ENCODE results near the gene CAMSAP1.

The CAMSAP1 gene

DNA sequence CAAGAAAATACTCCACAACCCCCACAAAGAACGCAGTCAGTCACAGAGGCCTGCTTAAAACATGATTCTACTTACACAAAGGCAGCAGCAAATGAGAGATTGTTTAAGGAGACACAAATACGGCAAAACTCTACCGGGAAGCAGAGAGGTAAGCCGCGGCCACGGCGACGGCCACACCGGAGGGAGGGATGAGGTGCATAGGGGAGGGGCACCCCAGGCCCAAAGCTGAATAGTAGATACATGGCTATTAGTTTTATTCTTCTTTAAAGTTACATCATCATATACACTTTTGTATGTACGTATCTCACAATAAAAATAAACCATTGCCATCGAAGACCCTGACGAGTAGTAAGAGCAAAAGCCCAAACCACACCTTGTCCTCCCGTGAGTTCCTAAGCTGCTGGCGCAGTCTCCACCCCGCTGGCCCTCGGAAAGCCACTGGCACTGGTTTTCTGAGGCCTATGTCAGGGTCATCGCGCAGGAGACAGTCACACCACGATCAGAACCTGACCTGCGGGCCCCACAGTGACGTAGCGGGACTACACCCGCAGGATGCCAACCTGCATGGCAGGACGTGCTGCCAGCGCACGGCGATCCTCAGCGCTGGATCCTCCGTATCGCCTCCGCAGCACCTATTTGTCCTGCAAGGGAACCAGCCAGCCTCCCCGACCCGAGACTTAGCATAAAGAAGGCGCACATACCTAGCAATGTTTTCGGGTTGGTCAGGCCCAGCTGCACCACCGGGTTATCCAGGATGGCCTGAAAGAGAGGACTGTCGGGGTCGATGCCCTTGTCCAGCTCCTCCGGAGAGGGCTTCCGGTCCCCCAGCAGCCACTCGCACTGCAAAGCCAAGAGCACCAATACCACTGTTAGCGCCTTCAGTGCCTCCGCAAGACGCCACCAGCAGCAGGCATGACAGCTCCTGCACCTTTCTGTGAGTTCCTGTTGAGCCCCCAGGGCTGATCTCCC, 30.5 kb upstream of the CAMSAP1 start:
- FAIRE-seq: no peak

DNA sequence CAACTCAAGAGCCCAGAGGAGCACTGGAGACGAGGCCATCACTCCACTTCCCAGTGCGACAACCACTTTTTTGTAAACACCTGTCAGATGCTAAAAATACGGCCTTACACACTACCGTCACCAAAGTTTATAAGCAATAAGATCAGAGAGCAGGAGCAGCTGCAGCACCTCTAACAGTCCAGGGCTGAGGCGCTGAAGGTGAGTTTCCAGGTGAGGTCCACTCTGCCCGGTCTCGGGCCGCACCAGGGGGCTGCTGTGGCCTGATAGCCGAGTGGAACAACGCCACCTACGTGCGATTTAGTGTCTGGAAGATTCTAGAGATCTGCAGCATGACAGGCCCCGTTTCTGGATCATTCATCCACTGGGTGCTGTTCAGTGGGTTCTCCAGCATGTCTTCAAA, 25.8 kb upstream of the CAMSAP1 start:
- FAIRE-seq: no peak

GRCh38 chr9:135932656-135933055, 25.3 kb upstream of the CAMSAP1 start:
- FAIRE-seq: no peak

DNA sequence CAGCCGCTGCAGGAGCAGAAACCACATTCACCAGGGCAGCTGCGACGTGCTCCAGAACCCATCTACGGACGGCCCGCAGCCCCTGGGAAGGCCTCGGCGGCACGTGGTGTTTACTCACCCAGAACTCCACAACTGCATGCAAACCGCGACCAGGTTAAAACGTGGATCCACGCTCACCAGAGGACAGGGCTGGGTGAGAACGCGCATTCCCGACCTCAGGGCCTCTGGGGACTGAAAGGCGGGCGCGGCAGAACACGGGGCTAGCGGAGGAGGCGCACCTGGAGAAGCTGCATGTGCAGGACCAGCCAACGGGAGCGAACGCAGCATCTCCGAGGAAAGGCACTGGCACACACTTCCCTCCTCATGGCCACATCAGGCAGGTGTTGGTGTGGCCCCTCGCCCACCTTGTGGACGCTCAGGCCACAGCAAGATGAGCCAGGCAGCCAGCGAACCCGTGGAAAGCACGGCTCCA, 24.0 kb upstream of the CAMSAP1 start:
- FAIRE-seq: no peak

- no peak for FAIRE-seq
Measured at GRCh38 chr9:135930446-135931345, 23.4 kb upstream of the CAMSAP1 start.

GRCh38 chr9:135929656-135930445, 22.5 kb upstream of the CAMSAP1 start:
- FAIRE-seq: no peak

DNA sequence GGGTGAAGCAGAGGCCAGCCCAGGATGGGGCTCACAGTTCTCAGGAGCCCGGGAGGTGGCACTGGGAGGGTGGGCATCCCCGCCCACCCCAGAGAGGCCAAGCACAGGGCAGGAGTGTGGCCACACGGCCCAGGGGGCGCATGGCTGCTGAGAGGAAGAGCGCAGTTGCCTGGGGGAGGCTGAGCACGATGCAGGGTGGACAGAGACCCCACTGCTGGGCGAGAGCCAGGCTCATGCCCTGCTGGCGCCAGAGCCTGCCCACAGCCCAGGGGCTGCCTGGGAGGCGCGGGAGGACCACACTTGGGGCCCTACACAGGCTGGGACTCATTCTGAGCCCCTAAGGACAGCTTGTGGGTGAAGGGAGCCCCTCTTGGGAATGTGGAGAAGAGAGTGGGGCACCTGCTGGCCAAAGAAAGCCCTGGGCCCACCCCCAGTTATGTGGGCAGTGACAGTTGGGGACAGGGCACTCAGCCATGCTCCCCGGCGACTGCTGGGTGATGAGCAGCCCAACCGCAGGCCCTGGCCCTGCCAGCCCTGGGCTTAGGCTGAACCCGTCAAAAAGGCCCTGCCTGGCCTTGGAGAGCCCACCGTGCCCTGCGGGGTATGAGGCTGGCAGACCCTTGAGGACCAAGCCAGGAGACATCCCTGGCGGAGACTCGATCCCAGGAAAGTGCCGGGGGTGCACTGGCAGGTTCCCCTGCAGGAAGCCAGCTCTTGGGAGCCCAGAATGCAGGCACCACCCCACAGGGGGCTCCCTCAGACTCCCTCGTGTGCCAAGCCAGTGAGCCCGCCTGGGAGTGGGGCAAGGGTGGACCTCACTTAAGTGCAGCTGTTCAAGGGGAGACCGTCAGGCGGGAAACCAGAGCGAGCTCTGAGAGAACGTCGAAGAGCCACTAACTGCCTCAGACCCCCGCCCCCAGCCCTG, 21.6 kb upstream of the CAMSAP1 start:
- FAIRE-seq: no peak

GRCh38 chr9:135928074-135928730, 20.9 kb upstream of the CAMSAP1 start:
- no peak for FAIRE-seq

DNA sequence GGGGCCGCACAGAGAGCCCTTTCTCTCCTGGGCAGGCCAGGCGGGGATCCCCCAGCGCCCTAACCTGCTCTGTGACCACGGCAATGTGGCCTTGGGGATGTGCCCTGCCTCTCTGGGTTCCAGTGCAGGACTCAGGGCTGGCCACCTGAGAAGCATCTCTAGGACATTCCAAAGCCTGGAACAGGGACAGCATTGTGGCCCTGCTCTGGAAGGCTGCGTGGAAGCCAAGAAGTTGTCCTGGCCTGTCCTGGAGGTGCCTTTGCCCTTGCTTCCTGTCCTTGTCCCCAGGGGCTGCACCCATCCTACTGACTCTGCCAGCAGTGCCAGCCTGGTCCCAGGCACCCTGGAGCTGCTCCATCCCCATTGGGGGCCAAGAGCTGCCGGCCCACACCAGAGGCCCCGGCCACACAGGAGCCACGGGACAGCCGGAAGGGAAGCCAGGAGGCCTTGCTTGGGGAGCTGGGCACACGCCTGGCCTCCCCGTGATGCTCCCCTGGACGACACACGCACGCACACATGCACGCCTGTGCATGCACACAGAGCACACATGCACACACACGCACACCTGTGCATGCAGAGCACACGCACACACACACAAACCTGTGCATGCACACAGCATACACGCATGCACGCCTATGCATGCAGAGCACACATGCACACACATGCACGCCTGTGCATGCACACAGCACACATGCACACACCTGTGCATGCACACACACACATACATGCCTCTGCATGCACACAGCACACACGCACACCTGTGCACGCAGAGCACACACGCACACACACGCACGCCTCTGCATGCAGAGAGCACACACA, 20.1 kb upstream of the CAMSAP1 start:
- no peak for FAIRE-seq

- no peak for FAIRE-seq
Measured at GRCh38 chr9:135926402-135927194, 19.3 kb upstream of the CAMSAP1 start.

GRCh38 chr9:135925496-135926133, 18.3 kb upstream of the CAMSAP1 start:
- no peak for FAIRE-seq

DNA sequence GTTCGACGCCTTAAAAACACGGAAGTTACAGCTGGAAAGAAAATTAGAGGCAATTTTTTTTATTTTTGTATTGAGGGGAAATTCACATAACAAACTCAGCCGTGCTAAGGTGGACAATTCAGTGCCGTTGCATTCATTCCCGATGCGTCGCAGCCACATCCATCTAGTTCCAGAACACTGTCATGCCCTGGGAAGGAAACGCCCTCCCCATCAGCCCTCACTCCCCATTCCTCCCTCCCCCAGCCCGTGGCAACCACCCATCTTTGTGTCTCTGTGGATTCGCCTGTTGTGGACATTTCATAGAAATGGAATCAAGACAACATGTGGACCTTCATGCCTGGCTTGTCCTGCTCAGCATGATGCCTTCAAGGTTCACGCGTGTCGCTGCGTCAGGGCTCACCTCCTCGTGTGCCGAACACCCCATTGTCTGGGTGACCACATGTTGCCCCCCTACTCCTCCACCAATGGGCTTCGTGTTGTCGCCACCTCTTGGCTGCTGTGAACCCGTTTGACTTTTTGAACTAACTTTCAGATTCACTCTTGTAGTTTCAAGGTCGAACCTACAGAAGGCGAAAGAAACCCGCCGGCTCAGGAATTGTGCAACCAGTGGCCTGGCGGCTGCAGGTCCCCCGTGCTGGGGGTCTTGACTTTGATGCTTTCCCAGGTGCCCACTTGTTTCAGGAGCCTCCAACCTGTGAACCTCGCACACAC, 17.4 kb upstream of the CAMSAP1 start:
- FAIRE-seq: no peak

- FAIRE-seq: no peak
Measured at GRCh38 chr9:135923508-135923907, 16.2 kb upstream of the CAMSAP1 start.

- FAIRE-seq: no peak
Measured at GRCh38 chr9:135921749-135922310, 14.5 kb upstream of the CAMSAP1 start.

- no peak for FAIRE-seq
Measured at GRCh38 chr9:135920973-135921585, 13.7 kb upstream of the CAMSAP1 start.

DNA sequence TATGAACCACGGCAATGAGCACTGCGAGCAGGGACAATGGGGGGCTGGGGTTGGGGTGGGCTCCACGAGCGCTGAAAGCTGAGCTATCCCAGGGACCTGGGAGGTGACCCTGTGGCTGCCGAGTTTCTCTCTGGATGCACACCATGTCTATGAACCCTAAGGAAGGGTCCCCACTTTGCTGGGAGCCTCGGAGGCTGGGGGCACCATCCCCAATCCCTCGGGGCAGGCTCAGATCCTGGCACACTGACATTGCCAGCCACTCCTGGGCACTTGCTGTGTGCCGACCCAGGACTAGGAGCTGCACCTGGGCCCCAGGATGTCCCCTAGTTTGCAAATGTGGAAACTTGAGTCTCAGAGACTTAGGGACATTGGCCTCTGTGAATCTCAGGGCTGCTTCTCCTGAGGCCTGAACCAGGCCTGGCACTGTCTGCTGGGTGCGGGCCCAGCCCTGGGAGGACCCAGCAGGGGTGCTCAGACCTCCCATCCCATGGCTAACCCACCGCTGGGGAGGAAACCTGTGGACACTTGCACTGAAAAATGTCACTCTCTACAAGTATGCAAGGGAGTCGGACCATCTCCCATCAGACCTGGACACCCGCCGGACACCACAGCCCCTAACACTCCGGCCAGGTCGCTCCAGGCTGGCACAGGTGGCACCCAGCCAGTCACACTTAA, 13.0 kb upstream of the CAMSAP1 start:
- no peak for FAIRE-seq
